Measurements from ENCODE around the gene IL1R2. TPM values are rescaled to one million over a fixed set of nuclear protein-coding genes. Genes with fewer than 3 reads are reported as not detected.

IL1R2 gene
- total RNA-seq, 1 donor from 2014 or later: 17.0 TPM

- intact Hi-C loops (cut with DNase I): no loop called here
- no peaks in the 10 kb centered on the region for H3K9me3 ChIP-seq
- TF ChIP-seq CTCF (IDR thresholded peaks at IDR 0.05): no peak
- H3K4me1 ChIP-seq: no peaks in the 10 kb centered on the region
- H3K4me3 ChIP-seq: no peak overlapping the region
- no peaks in the 10 kb centered on the region for H3K27me3 ChIP-seq
- H3K36me3 ChIP-seq: no peaks in the 10 kb centered on the region
- ATAC-seq (no peak), DNase-seq (no peak)
- no peak overlapping the region for H3K27ac ChIP-seq
Observed at GRCh38 chr2:101985793-101986164, 6.0 kb upstream of the IL1R2 start.

GRCh38 chr2:101986376-101986775 lies 5.4 kb upstream of the IL1R2 start:
- intact Hi-C loops (cut with DNase I): no loop called here

DNA sequence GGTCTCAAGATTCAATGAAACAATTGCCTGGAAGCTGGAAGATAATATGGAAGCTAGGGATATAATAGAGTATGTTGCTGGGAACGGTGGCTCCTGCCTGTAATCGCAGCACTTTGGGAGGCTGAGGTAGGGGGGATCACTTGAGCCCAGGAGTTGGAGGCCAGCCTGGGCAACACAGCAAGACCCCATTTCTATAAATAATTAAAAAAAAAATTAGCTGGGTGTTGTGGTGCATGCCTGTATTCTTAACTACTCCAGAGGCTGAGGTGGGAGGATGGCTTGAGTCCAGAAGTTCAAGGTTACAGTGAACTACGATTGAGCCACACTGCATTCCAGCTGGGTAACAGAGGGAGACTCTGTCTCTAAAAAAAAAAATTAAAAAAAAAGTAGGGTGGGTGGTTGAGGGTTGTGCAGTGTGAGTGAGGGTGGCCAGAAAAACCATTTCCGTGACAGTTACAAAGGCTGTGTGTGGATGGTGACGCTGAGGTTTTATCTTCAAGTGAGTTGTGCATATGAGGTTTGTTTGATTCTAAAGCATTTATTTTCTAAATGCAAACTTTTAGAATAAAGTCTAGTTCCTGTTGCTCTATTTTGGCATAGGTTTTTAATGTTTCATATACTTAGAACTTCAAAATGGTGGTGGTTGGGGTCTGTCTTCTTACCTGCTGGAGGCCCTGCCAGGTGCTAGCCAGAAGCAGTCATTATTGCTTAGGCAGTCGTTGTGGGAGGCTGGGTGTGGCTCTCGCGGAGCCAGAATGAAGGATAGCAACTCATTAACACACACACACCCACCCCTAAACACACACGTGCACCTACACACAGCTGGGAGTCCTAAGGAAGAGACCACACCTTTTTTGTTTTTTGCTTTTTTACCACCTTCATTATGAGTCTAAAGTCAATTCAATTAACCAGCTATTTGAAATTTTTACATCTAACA lies 4.7 kb upstream of the IL1R2 start:
- H3K27me3 ChIP-seq: no peaks in the 10 kb centered on the region
- no peaks in the 10 kb centered on the region for H3K9me3 ChIP-seq
- no peaks in the 10 kb centered on the region for H3K36me3 ChIP-seq
- no peak overlapping the region for H3K27ac ChIP-seq
- H3K4me3 ChIP-seq: no peak overlapping the region
- intact Hi-C loops (cut with DNase I): no loop called here
- no peaks in the 10 kb centered on the region for H3K4me1 ChIP-seq
- ATAC-seq: no peak
- DNase-seq: no peak
- TF ChIP-seq CTCF (IDR thresholded peaks at IDR 0.05): no peak

More at GRCh38 chr2:101986376-101986775, 5.4 kb upstream of the IL1R2 start:
- H3K9me3 ChIP-seq: no peaks in the 10 kb centered on the region
- no peaks in the 10 kb centered on the region for H3K36me3 ChIP-seq
- no peak for TF ChIP-seq CTCF (IDR thresholded peaks at IDR 0.05)
- no peak for DNase-seq
- no peaks in the 10 kb centered on the region for H3K4me1 ChIP-seq
- no peak for ATAC-seq
- no peak overlapping the region for H3K4me3 ChIP-seq
- H3K27me3 ChIP-seq: no peaks in the 10 kb centered on the region
- no peak overlapping the region for H3K27ac ChIP-seq

DNA sequence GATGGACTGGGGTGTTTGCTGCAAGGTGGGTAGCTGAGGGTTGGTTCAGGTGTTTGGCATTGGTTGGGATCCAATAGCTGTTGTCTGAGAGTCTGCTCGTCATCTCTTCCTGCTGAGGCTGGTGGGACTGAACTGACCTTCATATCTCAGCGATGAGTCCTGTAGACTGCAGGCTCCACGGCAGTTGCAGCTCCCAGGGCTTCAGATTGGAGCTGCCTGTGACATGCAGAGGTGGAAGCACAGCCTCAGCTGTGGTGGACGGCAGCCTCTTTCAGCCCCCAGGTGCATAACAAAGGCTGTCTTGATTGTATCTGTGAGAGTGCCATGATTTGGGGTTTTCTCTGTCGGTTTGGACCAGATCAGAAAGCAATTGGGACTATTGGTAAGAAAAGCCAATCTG lies 3.9 kb upstream of the IL1R2 start:
- H3K9me3 ChIP-seq: no peaks in the 10 kb centered on the region
- intact Hi-C loops (cut with DNase I): no loop called here
- no peak for TF ChIP-seq CTCF (IDR thresholded peaks at IDR 0.05)
- DNase-seq: no peak
- H3K4me1 ChIP-seq: no peaks in the 10 kb centered on the region
- no peaks in the 10 kb centered on the region for H3K36me3 ChIP-seq
- H3K27me3 ChIP-seq: no peaks in the 10 kb centered on the region
- no peak overlapping the region for H3K4me3 ChIP-seq
- ATAC-seq: no peak
- H3K27ac ChIP-seq: no peak overlapping the region

- Histone ChIP-seq H3K4me3 (no peak overlapping the region), H3K36me3 (no peaks in the 10 kb centered on the region), H3K27me3 (no peaks in the 10 kb centered on the region), H3K4me1 (no peaks in the 10 kb centered on the region), H3K27ac (no peak overlapping the region), H3K9me3 (no peaks in the 10 kb centered on the region)
- DNase-seq (no peak), ATAC-seq (no peak)
- TF ChIP-seq CTCF (IDR thresholded peaks at IDR 0.05): no peak
- intact Hi-C loops (cut with DNase I): no loop called here
Observed at GRCh38 chr2:101988541-101988940, 3.2 kb upstream of the IL1R2 start.
